SK-N-SH (cell line): Measurements from ENCODE around the gene PTCD2. TPM values are rescaled to one million over a fixed set of nuclear protein-coding genes. Genes with fewer than 3 reads are reported as not detected.
A peak's percentile ranks its signal among the peaks of the same experiment; 100 is the strongest.

Experiments
- CTCF ChIA-PET: fragments of 300-600, 350-600 bp; formaldehyde crosslinking; extraction: SDS; loops from one replicate; lab custom pipeline; 2021; lab: Yijun Ruan, JAX
- POLR2A ChIA-PET: fragments of 350-600 bp; sonication (Branson Sonifier 250); formaldehyde crosslinking; extraction: SDS; loops from one replicate; lab custom pipeline; 2020; ENCODE audit warnings: antibody characterized with exemption, inconsistent platforms; lab: Yijun Ruan, JAX
- DNase-seq: peaks from one replicate; pipeline ENCODE4 v3.0.0; 2012
- H2AFZ ChIP-seq: fragments of 200-600 bp; sonication (generic); 2 replicates; pipeline ENCODE4 v1.8.1; 2016; ENCODE audit warnings: antibody characterized with exemption, mild to moderate bottlenecking, low read depth
- H3F3A ChIP-seq: fragments of 200-600 bp; sonication (generic); replicated peaks from 2 replicates; pipeline ENCODE3; 2016; ENCODE audit warnings: antibody characterized with exemption, mild to moderate bottlenecking; ENCODE audit not compliant: insufficient read depth
- H3K27ac ChIP-seq, 2 experiments: fragments of 200-500 bp in 1 of 2; fragments of 200-600 bp in 1 of 2; sonication (Bioruptor generic) in 1 of 2; sonication (generic), shearing (Covaris generic) in 1 of 2; 2 replicates each; pipeline versions ENCODE4 v1.5.1 to v1.6.1; 2014 to 2016; ENCODE audit warnings: low read depth in 2 of 2, inconsistent platforms in 1 of 2, low read length in 1 of 2, mild to moderate bottlenecking in 1 of 2, mixed read lengths in 1 of 2
- H3K27me3 ChIP-seq: fragments of 200-600 bp; sonication (generic), shearing (Covaris generic); 2 replicates; pipeline ENCODE4 v1.6.1; 2016; ENCODE audit warnings: mixed run types; ENCODE audit not compliant: insufficient read depth
- H3K36me3 ChIP-seq, 2 experiments: fragments of 200-500 bp in 1 of 2; fragments of 200-600 bp in 1 of 2; sonication (Bioruptor generic) in 1 of 2; sonication (generic) in 1 of 2; replicated peaks in 1 of 2; 2 replicates each; pipeline versions ENCODE3 to v1.5.1; 2014 to 2016; ENCODE audit warnings: low read length in 1 of 2, mild to moderate bottlenecking in 1 of 2; ENCODE audit not compliant: insufficient read depth in 2 of 2, control insufficient read depth in 1 of 2
- H3K4me1 ChIP-seq, 2 experiments: fragments of 200-500 bp in 1 of 2; fragments of 200-600 bp in 1 of 2; sonication (Bioruptor generic) in 1 of 2; sonication (generic), shearing (Covaris generic) in 1 of 2; 2 replicates each; pipeline versions ENCODE4 v1.5.1 to v1.6.1; 2014 to 2016; ENCODE audit warnings: low read depth in 1 of 2, low read length in 1 of 2, mixed run types in 1 of 2; ENCODE audit not compliant: insufficient read depth in 2 of 2, control insufficient read depth in 1 of 2
- H3K4me2 ChIP-seq: fragments of 200-600 bp; sonication (generic), shearing (Covaris generic); 2 replicates; pipeline ENCODE4 v1.6.1; 2017; ENCODE audit warnings: mixed run types
- H3K4me3 ChIP-seq, 2 experiments: fragments of 200-500 bp in 1 of 2; fragments of 200-600 bp in 1 of 2; sonication (Bioruptor generic) in 1 of 2; sonication (generic), shearing (Covaris generic) in 1 of 2; 2 replicates each; pipeline versions ENCODE4 v1.5.1 to v1.8.1; 2014 to 2016; ENCODE audit warnings: low read depth in 2 of 2, inconsistent platforms in 1 of 2, low read length in 1 of 2, mild to moderate bottlenecking in 1 of 2, mixed read lengths in 1 of 2, moderate library complexity in 1 of 2
- H3K79me2 ChIP-seq: fragments of 200-600 bp; sonication (generic); 2 replicates; pipeline ENCODE4 v1.8.1; 2017; ENCODE audit warnings: mild to moderate bottlenecking; ENCODE audit not compliant: insufficient read depth
- H3K9ac ChIP-seq: fragments of 200-600 bp; sonication (generic); 2 replicates; pipeline ENCODE4 v1.6.1; 2017; ENCODE audit warnings: mixed run types
- H3K9me2 ChIP-seq: fragments of 200-600 bp; sonication (generic); 2 replicates; pipeline ENCODE4 v1.6.1; 2017; ENCODE audit warnings: mixed run types
- H3K9me3 ChIP-seq: fragments of 200-600 bp; sonication (generic); 2 replicates; pipeline ENCODE4 v1.6.1; 2017; ENCODE audit warnings: mixed run types, mild to moderate bottlenecking, moderate library complexity
- H4K20me1 ChIP-seq: fragments of 200-600 bp; sonication (generic); 2 replicates; pipeline ENCODE4 v1.6.1; 2017; ENCODE audit warnings: mild to moderate bottlenecking, mixed run types; ENCODE audit not compliant: insufficient read depth
- EP300 ChIP-seq, 2 experiments: IDR thresholded peaks; 2 replicates each; pipeline versions ENCODE4 v1.4.0 to v1.6.1; 2012; ENCODE audit warnings: borderline replicate concordance in 1 of 2, low read depth in 1 of 2, low read length in 1 of 2
- FOSL2 ChIP-seq: IDR thresholded peaks from 2 replicates; pipeline ENCODE4 v1.4.0; 2012; ENCODE audit warnings: low read depth, mild to moderate bottlenecking, moderate library complexity, borderline replicate concordance
- FOXJ3 ChIP-seq: sonication (generic); formaldehyde crosslinking; IDR thresholded peaks from 2 replicates; pipeline ENCODE4 v1.5.1; 2020; ENCODE audit warnings: mild to moderate bottlenecking, missing genetic modification reagents
- FOXM1 ChIP-seq: IDR thresholded peaks from 2 replicates; pipeline ENCODE4 v1.4.0; 2012; ENCODE audit warnings: low read depth, mild to moderate bottlenecking
- JUND ChIP-seq: IDR thresholded peaks from 2 replicates; pipeline ENCODE4 v1.4.0; 2012
- NFIC ChIP-seq: IDR thresholded peaks from 2 replicates; pipeline ENCODE4 v1.4.0; 2012; ENCODE audit warnings: borderline replicate concordance
- NRF1 ChIP-seq: IDR thresholded peaks from 2 replicates; pipeline ENCODE4 v1.6.1; 2012; ENCODE audit warnings: low read depth, mild to moderate bottlenecking, low read length
- POLR2AphosphoS5 ChIP-seq: IDR thresholded peaks from 2 replicates; pipeline ENCODE4 v1.6.1; 2012; ENCODE audit warnings: low read depth, low read length
- RXRA ChIP-seq: IDR thresholded peaks from 2 replicates; pipeline ENCODE4 v1.4.0; 2012; ENCODE audit warnings: low read depth, mild to moderate bottlenecking, borderline replicate concordance
- TCF12 ChIP-seq: IDR thresholded peaks from 2 replicates; pipeline ENCODE4 v1.4.0; 2012
- TEAD4 ChIP-seq: IDR thresholded peaks from 2 replicates; pipeline ENCODE4 v1.4.0; 2012; ENCODE audit warnings: mild to moderate bottlenecking, borderline replicate concordance; ENCODE audit not compliant: insufficient read depth
- YY1 ChIP-seq: IDR thresholded peaks from 2 replicates; pipeline ENCODE4 v1.4.0; 2012; ENCODE audit warnings: low read depth, mild to moderate bottlenecking
- WGBS: methylation state at CpG from one replicate; pipeline ENCODE4 v1.1.6; 2017; ENCODE audit warnings: low lambda C conversion rate; 5-methylcytosine and 5-hydroxymethylcytosine counted together
- polyA plus RNA-seq, 3 experiments: library from polyadenylated mRNA; depleted of rRNA; stranded (reverse); fragments of >200 nt; gene quantifications; 2 replicates each; pipeline ENCODE4 v1.2.3, GENCODE V29; 2012
- TF ChIP-seq, protein P1 (sequence below): IDR thresholded peaks from 2 replicates; pipeline ENCODE4 v1.6.1; 2012; ENCODE audit warnings: mild to moderate bottlenecking, low read depth, low read length, moderate library complexity
- TF ChIP-seq, protein P2 (sequence below): IDR thresholded peaks from 2 replicates; pipeline ENCODE4 v1.4.0; 2012; ENCODE audit warnings: low read depth, borderline replicate concordance
- TF ChIP-seq, protein P3 (sequence below): IDR thresholded peaks from 2 replicates; pipeline ENCODE4; 2012
- TF ChIP-seq, protein P4 (sequence below): IDR thresholded peaks from 2 replicates; pipeline ENCODE4 v1.4.0; 2012; ENCODE audit warnings: low read depth

Gene PTCD2
- polyA plus RNA-seq, 1 of the 3 experiments (the other 2 are of a cell fraction): 6.7 TPM

DNA sequence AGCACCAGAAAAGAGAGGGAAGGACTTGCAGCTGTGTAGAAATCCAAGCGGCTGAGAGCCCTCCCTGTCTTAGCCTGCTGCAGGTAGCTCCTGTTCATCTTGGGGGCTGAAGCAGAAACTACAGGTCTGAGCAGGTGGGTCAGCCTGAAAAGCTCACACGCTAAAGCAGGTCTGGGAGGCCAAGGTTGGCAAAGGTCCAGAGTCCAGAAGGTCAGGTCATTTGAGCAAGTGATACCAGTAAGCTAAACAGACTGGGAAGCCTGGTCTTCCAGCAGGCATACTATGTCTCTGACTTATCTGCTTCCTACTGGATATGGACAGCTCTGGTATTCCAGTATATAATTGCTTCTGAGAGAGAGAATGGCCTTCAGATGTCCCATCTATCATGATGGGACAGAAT is 26.2 kb downstream of the PTCD2 start:
- no peak for DNase-seq
- Histone ChIP-seq H3K27me3 (no peaks in the 10 kb centered on the region), H3K79me2 (no peaks in the 10 kb centered on the region), H3K4me3 (no peak overlapping the region), H3K36me3 (peaks cover 10 to 31% of the 10 kb centered on the region in 2 experiments), H3K9me2 (no peaks in the 10 kb centered on the region), H3K9me3 (no peaks in the 10 kb centered on the region), H2AFZ (no peak overlapping the region), H3F3A (peaks cover 18% of the 10 kb centered on the region), H3K9ac (no peak overlapping the region), H3K4me1 (peaks cover 0 to 7% of the 10 kb centered on the region in 2 experiments; a peak in 1 of 4 replicates), H4K20me1 (no peaks in the 10 kb centered on the region), H3K4me2 (no peak overlapping the region)
- CTCF ChIA-PET: interaction anchor here (1.0 to 1.9 kb wide), 2 partner anchors 10 to 19 kb away, joined by 3 to 5 read pairs; no protein-coding TSS in a partner anchor
- POLR2A ChIA-PET: no interaction called here
- WGBS: 93% methylated on average over 2 of the region's 2 CpGs
- TF ChIP-seq FOXJ3 (CRISPR knock-in tag): no peak
- TF ChIP-seq, all 33 proteins: peak for 0
- peak overlapping the region in 1 of 2 experiments; percentile 90; a peak in 1 of 4 replicates for H3K27ac ChIP-seq

DNA sequence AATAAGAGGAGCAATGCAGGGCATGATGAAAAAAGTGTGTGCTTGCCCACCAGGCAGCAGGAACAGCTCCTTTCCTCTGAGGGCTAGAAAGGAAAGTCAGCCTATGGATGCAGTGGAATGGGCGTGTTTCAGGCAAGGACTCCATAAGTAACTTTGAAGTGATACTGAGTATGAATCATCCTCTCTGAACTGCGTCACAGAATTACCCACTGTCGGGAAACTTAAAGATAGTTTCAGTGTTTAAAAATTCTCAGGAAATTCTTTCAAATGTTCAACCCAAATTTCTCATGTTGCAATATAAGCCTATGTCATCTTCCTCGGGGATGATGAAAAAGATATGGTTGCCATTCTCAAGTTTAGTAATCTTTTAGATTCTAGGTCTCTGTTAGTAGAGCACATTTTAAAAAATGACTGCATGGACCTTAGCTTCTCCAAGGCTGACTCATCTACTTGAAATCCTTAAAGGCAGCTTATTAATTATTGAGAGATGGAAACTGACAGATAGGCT is 27.7 kb downstream of the PTCD2 start:
- H3K4me2 ChIP-seq: peak overlapping the region; percentile 59
- no peaks in the 10 kb centered on the region for H3K79me2 ChIP-seq
- peaks cover 4 to 22% of the 10 kb centered on the region in 2 experiments for H3K36me3 ChIP-seq
- H3K27ac ChIP-seq: peak overlapping the region; percentile 60 to 90; a peak in 3 of 4 replicates
- no peak for DNase-seq
- ChIA-PET POLR2A (no interaction called here), CTCF (interaction anchor here (1.3 to 1.9 kb wide), 2 partner anchors 9 to 14 kb away, joined by 3 to 5 read pairs; no protein-coding TSS in a partner anchor)
- peaks cover 0 to 7% of the 10 kb centered on the region in 2 experiments; a peak in 1 of 4 replicates for H3K4me1 ChIP-seq
- no peaks in the 10 kb centered on the region for H4K20me1 ChIP-seq
- no peak for TF ChIP-seq FOXM1
- peak; percentile 82 for TF ChIP-seq FOSL2
- TF ChIP-seq, protein P1, sequence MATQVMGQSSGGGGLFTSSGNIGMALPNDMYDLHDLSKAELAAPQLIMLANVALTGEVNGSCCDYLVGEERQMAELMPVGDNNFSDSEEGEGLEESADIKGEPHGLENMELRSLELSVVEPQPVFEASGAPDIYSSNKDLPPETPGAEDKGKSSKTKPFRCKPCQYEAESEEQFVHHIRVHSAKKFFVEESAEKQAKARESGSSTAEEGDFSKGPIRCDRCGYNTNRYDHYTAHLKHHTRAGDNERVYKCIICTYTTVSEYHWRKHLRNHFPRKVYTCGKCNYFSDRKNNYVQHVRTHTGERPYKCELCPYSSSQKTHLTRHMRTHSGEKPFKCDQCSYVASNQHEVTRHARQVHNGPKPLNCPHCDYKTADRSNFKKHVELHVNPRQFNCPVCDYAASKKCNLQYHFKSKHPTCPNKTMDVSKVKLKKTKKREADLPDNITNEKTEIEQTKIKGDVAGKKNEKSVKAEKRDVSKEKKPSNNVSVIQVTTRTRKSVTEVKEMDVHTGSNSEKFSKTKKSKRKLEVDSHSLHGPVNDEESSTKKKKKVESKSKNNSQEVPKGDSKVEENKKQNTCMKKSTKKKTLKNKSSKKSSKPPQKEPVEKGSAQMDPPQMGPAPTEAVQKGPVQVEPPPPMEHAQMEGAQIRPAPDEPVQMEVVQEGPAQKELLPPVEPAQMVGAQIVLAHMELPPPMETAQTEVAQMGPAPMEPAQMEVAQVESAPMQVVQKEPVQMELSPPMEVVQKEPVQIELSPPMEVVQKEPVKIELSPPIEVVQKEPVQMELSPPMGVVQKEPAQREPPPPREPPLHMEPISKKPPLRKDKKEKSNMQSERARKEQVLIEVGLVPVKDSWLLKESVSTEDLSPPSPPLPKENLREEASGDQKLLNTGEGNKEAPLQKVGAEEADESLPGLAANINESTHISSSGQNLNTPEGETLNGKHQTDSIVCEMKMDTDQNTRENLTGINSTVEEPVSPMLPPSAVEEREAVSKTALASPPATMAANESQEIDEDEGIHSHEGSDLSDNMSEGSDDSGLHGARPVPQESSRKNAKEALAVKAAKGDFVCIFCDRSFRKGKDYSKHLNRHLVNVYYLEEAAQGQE: no peak
- peak in 1 of 2 experiments; percentile 45; a peak in 1 of 4 replicates for TF ChIP-seq EP300 (IDR thresholded peaks at IDR 0.05; ENCODE audit: borderline replicate concordance in 1 of 2, low read depth in 1 of 2, low read length in 1 of 2)
- TF ChIP-seq, protein P2, sequence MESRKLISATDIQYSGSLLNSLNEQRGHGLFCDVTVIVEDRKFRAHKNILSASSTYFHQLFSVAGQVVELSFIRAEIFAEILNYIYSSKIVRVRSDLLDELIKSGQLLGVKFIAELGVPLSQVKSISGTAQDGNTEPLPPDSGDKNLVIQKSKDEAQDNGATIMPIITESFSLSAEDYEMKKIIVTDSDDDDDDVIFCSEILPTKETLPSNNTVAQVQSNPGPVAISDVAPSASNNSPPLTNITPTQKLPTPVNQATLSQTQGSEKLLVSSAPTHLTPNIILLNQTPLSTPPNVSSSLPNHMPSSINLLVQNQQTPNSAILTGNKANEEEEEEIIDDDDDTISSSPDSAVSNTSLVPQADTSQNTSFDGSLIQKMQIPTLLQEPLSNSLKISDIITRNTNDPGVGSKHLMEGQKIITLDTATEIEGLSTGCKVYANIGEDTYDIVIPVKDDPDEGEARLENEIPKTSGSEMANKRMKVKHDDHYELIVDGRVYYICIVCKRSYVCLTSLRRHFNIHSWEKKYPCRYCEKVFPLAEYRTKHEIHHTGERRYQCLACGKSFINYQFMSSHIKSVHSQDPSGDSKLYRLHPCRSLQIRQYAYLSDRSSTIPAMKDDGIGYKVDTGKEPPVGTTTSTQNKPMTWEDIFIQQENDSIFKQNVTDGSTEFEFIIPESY: no peak
- TF ChIP-seq YY1: 0 out of 2 replicates have a peak, but pooled peaks have one; percentile 23
- TF ChIP-seq NRF1: no peak
- TF ChIP-seq JUND: peak; percentile 80
- TF ChIP-seq RXRA: 0 out of 2 replicates have a peak, but pooled peaks have one; percentile 13
- TF ChIP-seq, protein P3, sequence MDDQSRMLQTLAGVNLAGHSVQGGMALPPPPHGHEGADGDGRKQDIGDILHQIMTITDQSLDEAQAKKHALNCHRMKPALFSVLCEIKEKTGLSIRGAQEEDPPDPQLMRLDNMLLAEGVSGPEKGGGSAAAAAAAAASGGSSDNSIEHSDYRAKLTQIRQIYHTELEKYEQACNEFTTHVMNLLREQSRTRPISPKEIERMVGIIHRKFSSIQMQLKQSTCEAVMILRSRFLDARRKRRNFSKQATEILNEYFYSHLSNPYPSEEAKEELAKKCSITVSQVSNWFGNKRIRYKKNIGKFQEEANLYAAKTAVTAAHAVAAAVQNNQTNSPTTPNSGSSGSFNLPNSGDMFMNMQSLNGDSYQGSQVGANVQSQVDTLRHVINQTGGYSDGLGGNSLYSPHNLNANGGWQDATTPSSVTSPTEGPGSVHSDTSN: peak; percentile 88
- TF ChIP-seq POLR2AphosphoS5: peak; percentile 15; the same call in 1 of the 2 replicates
- TF ChIP-seq, protein P4, sequence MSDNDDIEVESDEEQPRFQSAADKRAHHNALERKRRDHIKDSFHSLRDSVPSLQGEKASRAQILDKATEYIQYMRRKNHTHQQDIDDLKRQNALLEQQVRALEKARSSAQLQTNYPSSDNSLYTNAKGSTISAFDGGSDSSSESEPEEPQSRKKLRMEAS: peak; percentile 83
- TF ChIP-seq TCF12: peak; percentile 54
- TF ChIP-seq TEAD4: peak; percentile 32; the same call in 1 of the 2 replicates
- TF ChIP-seq NFIC: peak; percentile 10; the same call in 1 of the 2 replicates
- H3F3A ChIP-seq: peaks cover 21% of the 10 kb centered on the region
- under 1% methylated on average over 4 of the region's 4 CpGs for WGBS
- peak overlapping the region in 1 of 2 experiments; percentile 2; a peak in 2 of 4 replicates for H3K4me3 ChIP-seq
- H3K9ac ChIP-seq: peak overlapping the region; percentile 49; the same call in 1 of the 2 replicates
- H3K9me3 ChIP-seq: no peaks in the 10 kb centered on the region
- H3K27me3 ChIP-seq: no peaks in the 10 kb centered on the region
- H2AFZ ChIP-seq: 0 out of 2 replicates have a peak overlapping the region, but pooled peaks have one; percentile 1
- no peaks in the 10 kb centered on the region for H3K9me2 ChIP-seq
